Breast epithelium (tissue), 3 donors: ENCODE results near the gene SYT2.
"Not testable (repeated sequence)": the region's sequence is repeated elsewhere in the genome, so short reads cannot be mapped to it uniquely, and the experiment has no call there.

ENCODE experiments used
- CTCF ChIP-seq, 3 donors: fragments of 450-650 bp; IDR thresholded peaks; one replicate each; pipeline ENCODE4 v1.5.1; 2016 to 2017; ENCODE audit warnings: antibody characterized with exemption in 3 of 3, mild to moderate bottlenecking in 3 of 3, moderate library complexity in 3 of 3
- POLR2A ChIP-seq: fragments of 450-650 bp; IDR thresholded peaks from one replicate; pipeline ENCODE4 v1.6.1; 2016; ENCODE audit warnings: antibody characterized with exemption, mild to moderate bottlenecking, moderate library complexity
- POLR2AphosphoS5 ChIP-seq, 3 donors: sonication (generic); formaldehyde crosslinking; IDR thresholded peaks; one replicate each; pipeline ENCODE4 v1.6.1; 2017; ENCODE audit warnings: antibody characterized with exemption in 3 of 3

- not testable (repeated sequence) for TF ChIP-seq CTCF (IDR thresholded peaks at IDR 0.05); POLR2A; POLR2AphosphoS5 (IDR thresholded peaks at IDR 0.05)
These were observed 12.8 kb upstream of the SYT2 start for GRCh38 chr1:202723046-202723445.
